GM19035 (cell line): ENCODE data around the gene UBXN1.

Experiments
- ATAC-seq: cut with Tn5 transposase; IDR thresholded peaks from one replicate; pipeline ENCODE4 v1.9.1; 2021; ENCODE audit not compliant: unreplicated experiment

The UBXN1 gene

GRCh38 chr11:62646825-62647608 lies 31.9 kb downstream of the UBXN1 start:
- ATAC-seq = no peak

GRCh38 chr11:62645946-62646824 lies 32.7 kb downstream of the UBXN1 start, which contains the start of gene GANAB:
GANAB (minus strand) TSS chr11:62646613; CDS start chr11:62646599, 14 bp downstream.
- peak; percentile 97 for ATAC-seq

GRCh38 chr11:62645671-62645945 lies 33.3 kb downstream of the UBXN1 start:
- no peak for ATAC-seq

- no peak for ATAC-seq
These were observed 34.7 kb downstream of the UBXN1 start for GRCh38 chr11:62644220-62644619.

- ATAC-seq = no peak
These were observed 46.4 kb downstream of the UBXN1 start for GRCh38 chr11:62632492-62632891.

GRCh38 chr11:62627713-62628112 lies 51.2 kb downstream of the UBXN1 start:
- no peak for ATAC-seq
